WI38 (cell line): ENCODE results near the gene TENM4.
"Not testable (repeated sequence)": the region's sequence is repeated elsewhere in the genome, so short reads cannot be mapped to it uniquely, and the experiment has no call there.

Experiments used
- H3K4me3 ChIP-seq: 2 replicates; pipeline ENCODE4 v1.5.1; 2011; ENCODE audit warnings: low read depth, mild to moderate bottlenecking, control low read depth, low read length
- CTCF ChIP-seq: IDR thresholded peaks from 2 replicates; pipeline ENCODE4 v1.5.1; 2012; ENCODE audit warnings: low read depth, mild to moderate bottlenecking, control low read depth, low read length

Gene TENM4

GRCh38 chr11:78834886-78835285 lies 605.9 kb downstream of the TENM4 start:
- no peak overlapping the region for H3K4me3 ChIP-seq
- no peak for TF ChIP-seq CTCF

DNA sequence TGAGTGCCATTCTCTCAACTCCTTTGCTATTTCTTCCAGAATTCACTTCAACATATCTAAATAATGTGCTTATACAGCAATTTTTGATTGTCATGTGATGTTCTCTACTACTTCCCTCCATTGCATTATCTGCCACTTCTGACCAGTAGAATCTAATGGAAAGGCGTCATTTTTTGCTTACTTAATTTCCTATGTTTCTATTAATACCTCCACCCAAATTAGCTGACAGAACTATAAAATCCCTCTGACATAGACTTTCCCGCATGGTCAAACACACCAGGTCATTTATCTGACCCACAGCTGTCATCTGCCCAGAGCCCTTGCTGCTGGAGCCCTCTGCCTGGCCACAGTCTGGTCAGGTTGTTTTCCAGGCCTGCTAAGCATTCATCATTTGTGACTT lies 607.6 kb downstream of the TENM4 start:
- TF ChIP-seq CTCF = no peak
- no peak overlapping the region for H3K4me3 ChIP-seq

DNA sequence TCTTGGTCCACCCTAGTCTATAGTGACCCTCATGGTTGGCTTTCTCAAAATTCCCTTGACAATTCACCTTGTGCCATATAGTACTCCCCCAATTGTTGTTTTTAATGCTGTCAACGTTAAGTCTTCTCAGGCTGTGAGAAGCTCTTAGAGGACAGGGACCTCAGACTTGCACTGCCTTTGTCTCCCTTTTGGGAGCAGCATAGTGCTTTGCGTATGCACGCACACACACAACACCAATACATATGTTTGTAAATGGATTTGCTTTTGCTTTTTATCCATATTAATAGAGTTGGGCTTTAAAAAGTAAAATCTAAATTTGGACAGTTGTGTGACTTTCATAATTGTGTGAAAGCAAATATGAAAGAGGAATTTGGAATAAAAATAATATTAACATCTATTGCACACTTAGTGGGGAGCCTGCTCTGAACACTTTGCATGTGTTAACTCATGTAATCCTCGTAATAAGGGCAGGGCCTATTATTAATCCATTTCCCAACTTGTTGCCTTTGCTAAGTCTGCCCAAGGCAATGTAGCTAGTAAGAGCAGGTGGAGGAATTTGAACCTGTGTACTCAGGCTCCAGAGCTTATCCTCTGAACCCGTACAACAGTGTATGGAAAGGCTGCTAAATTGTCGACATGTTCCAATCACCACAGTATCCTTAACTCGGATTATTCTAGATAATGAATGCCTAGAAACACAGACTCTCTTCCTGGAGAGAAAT lies 608.4 kb downstream of the TENM4 start:
- TF ChIP-seq CTCF = no peak
- no peak overlapping the region for H3K4me3 ChIP-seq

DNA sequence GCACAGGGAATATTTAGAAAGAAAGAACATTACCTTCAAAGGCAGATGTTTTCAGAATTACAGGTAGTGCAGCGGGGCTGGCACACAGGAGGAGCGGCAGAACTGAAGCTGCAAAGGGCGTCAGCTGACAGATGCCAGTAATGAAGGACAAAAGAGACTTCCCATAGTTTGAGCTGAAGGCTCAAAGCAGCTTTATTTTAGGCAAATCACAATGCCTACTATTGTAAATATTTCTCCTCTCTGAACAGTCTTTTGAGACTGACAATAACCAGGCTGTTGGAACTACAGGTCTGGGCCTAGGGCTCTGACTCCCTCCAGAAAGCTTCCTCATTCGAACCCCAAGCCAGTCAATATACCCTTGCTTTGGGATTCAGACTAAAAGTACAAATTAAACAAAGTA lies 609.3 kb downstream of the TENM4 start:
- H3K4me3 ChIP-seq = no peak overlapping the region
- TF ChIP-seq CTCF = no peak

GRCh38 chr11:78830277-78830819 lies 610.5 kb downstream of the TENM4 start:
- TF ChIP-seq CTCF = no peak
- H3K4me3 ChIP-seq = no peak overlapping the region

- no peak overlapping the region for H3K4me3 ChIP-seq
- no peak for TF ChIP-seq CTCF
Observed at GRCh38 chr11:78829146-78829545, 611.7 kb downstream of the TENM4 start.

DNA sequence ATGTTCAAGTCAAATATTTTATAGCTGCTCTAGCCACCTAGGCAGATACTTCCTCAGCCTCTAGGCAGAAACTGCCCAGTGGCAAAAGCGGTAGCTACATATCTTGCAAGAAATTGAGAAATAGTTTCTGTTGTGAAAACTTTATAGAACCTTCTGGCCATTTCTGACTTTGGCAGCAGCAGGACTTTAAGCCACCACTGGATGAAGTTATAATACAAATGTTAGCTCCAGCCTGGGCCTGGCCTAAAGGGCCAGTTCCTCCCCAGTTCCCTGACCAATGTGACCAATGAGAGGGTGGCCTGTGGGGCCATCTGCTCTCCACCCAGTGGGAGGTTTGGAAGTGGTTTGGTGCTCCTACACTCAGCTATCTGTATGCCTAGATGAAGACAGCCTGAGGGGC lies 612.2 kb downstream of the TENM4 start:
- TF ChIP-seq CTCF = no peak
- no peak overlapping the region for H3K4me3 ChIP-seq

GRCh38 chr11:78827291-78827690 lies 613.5 kb downstream of the TENM4 start:
- not testable (repeated sequence) for H3K4me3 ChIP-seq
